ENCODE results near the gene POU4F3.

Gene POU4F3

DNA sequence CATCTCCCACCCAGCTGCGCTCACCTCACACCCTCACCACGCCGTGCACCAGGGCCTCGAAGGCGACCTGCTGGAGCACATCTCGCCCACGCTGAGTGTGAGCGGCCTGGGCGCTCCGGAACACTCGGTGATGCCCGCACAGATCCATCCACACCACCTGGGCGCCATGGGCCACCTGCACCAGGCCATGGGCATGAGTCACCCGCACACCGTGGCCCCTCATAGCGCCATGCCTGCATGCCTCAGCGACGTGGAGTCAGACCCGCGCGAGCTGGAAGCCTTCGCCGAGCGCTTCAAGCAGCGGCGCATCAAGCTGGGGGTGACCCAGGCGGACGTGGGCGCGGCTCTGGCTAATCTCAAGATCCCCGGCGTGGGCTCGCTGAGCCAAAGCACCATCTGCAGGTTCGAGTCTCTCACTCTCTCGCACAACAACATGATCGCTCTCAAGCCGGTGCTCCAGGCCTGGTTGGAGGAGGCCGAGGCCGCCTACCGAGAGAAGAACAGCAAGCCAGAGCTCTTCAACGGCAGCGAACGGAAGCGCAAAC lies 1.1 kb downstream of the POU4F3 start:
- no peak for DNase-seq (ENCODE audit: low read depth in 2 of 2)

DNA sequence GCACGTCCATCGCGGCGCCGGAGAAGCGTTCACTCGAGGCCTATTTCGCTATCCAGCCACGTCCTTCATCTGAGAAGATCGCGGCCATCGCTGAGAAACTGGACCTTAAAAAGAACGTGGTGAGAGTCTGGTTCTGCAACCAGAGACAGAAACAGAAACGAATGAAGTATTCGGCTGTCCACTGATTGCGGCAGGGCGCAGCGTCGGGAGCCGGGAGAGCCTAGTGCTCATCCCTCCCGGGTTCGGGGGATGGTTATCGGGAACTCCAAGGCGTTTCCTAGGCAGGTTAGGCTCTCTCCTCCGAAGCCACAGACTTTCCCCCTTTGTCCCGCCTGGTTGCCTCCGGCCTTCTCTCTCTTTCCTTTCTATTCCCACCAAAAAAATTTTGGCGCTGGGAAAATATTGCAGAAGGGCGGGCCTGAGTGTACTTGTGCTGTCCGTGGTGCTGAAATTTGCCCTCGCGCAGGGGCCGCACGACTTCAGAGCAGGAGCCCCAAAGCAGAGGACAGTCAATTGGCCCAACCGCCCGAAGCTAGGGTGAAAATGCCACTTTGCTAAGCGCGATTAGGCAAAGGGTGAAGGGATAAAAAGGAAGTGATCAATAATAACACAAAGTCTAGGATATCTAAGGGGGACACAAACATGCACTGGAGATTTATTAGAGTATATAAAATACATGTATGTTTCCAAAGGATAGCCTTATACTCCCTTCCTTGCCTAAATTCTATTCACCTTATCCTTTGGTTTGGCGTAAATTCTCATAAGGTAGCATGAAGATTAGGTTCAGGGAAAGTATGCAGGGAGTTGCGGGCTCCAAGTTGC lies 1.8 kb downstream of the POU4F3 start:
- no peak for DNase-seq (ENCODE audit: low read depth in 2 of 2)

DNA sequence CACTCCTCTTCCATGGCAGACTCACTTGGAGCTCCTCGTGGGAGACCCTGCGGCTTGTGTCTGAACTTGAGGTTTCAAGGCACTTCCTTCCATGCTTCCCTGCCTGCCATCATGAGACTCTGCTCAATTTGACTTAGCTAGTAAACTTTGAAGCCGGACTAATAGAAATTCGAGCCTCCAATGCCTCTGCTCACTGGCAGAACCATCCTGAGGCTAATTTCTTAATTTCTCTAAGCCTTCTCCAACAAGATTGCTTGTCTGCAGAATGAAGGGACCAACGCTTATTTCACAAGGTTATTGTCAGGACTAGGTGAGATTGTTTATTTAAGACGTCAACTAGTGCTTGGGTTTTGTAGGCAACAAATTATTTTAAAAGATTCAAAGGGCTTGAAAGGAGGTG lies 3.2 kb downstream of the POU4F3 start:
- DNase-seq (ENCODE audit: low read depth in 2 of 2): no peak

DNA sequence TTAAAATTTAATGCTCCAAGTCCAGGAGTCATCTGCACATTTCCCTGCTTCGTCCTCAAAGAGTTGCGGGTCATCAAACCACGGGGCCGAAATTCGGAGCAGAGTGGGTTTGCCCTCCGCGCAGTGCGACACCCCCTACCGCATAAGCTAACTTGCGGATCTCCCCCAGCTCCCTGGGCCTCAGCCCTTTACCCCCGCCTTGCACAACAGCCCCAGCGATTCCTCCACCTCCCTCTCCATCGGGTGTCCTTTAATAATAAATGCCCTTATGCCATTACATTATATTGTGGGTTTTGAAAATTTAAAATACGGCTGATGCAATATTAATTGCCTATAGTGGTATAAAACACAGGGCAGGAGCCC lies 3.9 kb downstream of the POU4F3 start:
- no peak for DNase-seq (ENCODE audit: low read depth in 2 of 2)

DNA sequence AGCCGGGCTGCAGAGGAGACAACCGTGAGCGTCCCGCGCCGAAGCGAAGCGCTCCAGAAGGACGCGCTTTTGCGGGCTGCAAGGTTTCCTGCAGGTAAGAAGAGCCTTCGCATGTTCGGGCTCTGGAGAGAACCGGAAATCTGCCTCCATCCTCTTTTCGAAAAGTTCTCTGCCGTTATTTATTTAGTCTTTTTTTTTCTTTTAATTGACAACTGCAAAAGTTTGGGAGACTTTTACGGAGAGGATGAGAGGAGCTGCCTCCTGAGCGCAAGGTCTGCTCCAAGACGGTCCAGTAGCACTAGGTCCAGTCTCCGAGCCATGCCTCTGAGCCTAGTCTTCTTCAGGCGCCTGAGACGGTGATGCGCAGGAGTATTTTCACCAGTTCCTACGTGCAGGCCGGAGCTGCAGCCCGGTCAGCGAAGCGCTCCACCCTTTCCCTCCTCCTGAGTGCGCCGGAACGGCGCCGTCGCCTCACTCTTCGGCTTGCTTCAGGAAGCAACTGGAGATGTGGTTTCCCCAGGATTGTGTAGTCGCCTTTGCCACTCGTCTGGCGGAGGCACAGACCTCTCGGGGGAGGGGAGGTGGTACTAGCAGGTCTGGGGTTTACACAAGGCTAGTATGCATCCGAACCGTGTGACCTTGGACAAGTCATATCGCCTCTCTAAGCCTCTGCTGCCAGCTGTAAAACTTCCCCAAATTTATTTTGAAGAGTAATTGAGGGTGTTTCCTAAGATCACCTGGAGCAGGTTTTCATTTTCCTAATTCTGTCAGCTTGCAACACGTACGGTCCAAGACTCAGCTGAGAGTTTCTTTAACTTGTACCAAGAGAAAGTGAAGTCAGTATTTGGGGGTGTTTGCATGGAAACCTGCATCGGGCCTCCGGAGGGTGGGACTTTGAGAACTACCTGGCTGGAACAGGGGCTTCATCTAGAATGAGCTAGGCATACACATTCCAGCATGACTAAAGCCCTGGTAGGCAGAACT lies 4.5 kb downstream of the POU4F3 start:
- no peak for DNase-seq (ENCODE audit: low read depth in 2 of 2)

DNA sequence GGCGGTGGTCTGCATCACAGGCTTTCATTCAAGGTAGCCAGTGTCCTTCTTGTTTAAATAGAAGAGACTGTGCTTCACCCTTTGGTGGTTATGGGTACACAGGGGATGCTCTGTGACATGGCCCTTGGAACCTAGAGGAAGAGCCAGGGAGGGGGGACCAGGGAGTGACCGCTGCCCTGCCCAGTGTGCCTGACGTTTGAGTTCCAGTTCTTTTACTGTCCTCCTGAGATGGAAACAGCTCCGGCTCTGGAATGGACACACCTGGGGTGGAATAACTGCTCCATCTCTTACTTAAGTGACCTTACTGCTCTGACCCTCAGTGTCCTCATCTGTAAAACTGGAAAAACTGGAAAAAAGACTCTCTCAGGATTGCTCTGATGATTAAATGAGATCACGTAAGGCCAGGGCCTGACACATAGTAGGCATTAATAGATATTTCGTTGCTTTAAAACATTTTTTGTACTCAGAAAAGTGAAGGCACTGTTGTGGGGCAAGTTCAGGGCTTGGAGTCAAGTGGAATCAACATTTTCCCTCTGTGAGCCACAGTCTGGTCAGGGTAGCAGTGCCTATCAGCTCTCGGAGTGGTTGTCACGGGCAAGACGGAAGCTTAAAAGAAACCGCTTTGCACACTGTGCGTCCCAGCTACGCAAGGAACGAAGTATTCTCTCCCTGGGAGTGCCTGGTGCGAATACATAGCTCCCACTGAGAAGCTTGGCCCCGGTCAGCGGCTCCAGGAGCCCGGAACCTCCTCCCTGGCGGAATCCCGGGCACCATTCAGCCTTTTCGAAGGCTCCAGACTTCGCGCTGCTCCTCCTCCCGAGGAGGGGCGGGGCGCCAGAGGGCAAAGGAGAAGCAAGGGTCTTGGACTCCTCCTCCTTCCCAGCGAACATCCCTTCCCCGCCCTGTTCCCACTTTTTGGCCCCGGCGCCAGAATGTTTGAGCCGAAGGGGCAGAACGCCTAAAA lies 5.8 kb downstream of the POU4F3 start:
- no peak for DNase-seq (ENCODE audit: low read depth in 2 of 2)

DNA sequence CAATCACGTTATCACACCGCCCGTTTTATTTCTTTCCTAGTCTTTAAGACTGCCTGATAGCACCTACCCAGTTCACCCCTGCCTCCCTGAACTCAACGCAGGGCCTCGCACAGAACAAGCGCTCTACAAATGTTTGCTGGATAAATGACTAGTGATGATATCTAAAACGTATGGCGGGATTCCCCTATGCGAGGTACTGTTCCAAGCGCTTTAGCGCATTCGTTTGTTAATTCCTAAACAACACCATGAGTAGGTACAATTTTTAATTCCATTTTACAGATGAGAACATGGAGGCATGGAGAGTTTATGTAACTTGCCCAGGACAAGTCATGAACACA lies 6.6 kb downstream of the POU4F3 start:
- no peak for DNase-seq (ENCODE audit: low read depth in 2 of 2)

DNA sequence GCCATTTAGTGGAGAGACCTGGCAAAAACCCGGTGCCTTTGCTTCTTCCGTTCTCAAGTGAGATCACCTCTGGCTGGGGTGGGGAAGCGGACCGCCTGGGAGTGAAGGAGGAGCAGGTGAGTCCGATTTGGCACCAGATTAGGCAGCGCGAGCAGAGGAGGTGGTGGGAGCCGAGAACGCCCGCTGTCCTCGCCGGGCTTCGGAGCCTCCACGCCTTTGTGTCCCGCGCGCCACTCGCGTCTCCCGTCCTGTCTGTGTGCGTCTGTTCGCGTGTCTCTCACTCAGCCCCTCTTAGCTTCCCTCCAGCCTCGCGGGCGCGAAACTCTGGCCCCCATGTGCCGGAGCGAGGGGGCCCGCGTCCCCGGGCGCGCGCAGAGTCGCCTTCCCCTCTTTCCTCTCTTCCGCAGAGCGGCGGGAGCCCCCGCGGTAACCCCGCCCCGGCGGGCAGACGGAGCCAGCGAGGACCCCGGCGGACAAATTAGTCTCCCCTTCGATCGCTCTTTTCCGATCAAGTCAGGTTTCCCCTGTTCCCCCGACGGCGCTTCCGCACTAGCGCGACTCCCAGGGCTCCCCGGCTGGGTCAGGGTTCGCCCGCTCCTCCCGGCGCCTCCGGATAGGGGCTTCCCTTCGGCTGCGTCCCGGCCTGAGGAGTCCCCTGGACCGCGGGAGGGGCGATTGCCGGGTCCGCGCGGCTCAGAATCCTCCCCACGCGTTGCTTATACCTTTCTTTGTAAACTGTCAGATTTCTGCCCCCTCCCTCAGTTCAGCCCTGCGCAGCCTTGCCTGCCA lies 7.1 kb downstream of the POU4F3 start:
- DNase-seq (ENCODE audit: low read depth in 2 of 2): no peak

DNA sequence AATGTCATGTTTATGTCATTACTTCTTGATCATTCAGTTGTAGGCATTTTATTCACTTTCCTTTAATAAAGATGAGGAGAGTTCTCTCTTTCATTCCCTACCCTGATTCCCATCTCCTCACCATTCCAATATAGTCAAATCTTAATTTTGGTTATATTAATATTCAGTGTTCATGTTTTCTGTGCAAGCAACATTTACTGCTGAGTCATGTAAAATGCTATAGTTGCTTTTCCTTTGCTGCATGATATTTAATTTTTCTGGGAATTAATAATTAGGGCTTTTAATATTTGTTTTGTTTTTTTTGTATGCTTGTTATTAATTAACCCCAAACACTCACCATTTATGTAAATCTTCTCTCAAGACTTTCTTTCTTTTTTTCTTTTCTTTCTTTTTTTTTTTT lies 18.5 kb downstream of the POU4F3 start:
- DNase-seq (ENCODE audit: low read depth in 2 of 2): no peak

DNA sequence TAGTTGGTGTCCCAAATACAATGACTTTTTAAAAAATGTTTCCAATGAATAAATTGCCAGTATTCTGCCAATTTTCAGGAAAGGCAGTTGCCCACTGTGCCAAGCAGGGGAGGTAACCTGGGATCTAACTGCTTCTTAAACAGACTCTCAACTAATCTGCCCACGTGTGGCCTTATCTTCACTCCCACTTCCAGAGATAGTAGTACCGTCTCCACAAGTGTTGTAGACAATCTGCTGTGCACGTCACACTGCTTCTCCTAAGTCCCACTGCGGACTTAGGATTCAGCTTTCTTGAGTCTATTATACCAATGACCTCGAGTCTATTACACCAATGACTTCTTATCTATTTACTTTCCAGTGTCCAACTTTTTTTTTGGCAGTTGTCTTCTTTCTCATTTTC lies 21.2 kb downstream of the POU4F3 start:
- no peak for DNase-seq (ENCODE audit: low read depth in 2 of 2)

DNA sequence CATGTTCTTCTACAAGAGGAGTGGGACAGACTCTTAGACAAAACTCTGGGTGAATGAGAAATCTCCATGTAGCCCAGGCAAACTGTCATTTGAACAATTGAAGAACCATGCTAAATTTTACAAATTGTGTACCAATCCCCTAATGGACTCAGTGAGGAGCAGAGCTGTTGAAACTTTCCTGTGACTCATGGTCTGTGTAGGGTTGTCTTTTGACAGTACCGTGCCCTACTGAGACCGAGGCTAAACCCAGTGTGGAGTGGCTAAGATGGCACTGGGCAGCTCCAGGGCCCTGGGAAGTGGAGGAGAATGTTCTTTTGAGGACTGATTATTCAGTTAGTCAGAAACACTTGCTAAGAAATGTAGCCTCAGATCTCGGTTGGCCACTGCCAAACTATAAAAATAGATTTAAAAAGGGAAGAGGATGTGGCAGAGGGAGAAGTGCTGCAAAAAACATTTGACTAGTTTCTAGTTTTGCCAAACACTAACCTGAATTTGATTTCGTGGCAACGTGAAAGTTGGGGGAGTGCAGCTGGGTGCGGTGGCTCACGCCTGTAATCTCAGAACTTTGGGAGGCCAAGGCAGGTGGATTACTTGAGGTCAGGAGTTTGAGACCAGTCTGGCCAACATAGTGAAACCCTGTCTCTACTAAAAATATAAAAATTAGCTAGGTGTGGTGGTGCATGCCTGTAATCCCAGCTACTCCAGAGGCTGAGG lies 24.7 kb downstream of the POU4F3 start:
- DNase-seq (ENCODE audit: low read depth in 2 of 2): no peak

DNA sequence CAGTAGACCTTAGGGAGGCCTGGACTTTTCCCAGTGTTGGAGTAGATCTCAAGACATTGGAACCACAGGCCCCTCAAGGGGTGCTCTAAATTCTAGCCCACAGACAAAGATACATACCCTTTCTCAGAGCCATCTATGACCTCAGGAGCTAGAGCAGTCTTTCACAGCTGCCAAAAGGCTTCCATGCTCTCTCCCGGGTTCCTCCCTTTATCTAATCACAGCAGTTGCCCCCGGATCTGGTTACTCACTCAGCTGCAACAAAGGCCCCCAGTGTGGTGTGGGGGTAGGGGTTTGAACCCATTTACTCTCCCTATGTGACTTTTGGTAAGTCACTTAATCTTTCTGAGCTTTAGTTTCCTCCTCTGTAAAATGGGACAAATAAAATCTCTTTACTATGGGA lies 27.0 kb downstream of the POU4F3 start:
- no peak for DNase-seq (ENCODE audit: low read depth in 2 of 2)

DNA sequence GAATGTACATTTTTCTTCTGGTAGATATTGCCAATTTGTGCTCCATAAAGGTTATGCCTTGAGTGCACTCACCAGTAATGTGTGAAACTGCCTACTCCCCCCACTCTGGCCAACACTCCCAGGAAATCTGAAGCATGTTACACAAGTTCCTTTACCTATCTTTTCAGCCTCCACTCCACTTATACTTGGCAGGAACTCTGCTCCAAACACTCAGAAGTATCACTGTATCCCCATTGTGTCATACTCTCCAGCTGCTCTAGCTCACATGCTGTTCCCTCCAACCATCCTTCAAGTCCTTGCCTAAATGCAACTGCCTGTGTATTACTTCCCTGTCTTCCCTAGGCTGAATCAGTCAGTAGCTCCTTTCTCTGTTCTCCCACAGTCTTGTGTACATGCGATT lies 28.3 kb downstream of the POU4F3 start:
- DNase-seq (ENCODE audit: low read depth in 2 of 2): no peak

DNA sequence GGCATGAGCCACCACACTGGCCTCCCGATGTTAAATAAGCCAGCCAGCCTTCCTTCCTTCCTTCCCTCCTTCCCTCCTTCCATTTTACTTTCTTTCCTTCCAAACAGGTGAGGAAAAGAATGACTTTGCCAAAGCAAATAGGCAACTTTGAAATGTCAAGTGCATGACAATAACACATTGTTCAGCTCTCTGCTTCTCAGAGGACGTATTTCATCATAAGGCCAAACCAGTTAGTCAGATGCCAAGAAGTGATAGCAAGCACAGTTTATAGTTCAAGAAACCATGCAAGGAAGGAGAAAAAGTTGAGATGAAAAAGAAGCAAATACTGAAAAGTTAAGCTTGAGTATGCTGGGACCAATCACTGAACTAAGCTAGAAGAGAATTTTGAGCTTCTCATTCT lies 29.5 kb downstream of the POU4F3 start:
- no peak for DNase-seq (ENCODE audit: low read depth in 2 of 2)

DNA sequence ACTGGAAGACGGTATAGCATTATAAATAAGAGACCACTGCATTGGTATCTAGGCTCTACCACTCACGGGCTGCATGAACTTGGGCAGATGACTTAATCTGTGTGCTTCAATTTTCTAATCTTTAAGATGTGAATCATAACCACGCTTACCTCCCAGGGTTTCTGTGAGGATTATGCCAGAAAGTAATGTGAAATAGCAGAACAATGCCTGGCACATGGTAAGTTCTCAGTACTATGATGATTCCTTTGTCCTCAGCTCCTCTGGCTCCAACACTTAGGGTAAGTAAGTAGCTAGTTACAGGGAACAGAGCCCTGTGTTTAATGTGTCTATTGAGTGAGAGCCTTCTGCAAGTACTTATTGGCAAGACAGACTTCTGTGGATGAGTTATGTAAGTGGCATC lies 31.1 kb downstream of the POU4F3 start:
- DNase-seq (ENCODE audit: low read depth in 2 of 2): no peak

DNA sequence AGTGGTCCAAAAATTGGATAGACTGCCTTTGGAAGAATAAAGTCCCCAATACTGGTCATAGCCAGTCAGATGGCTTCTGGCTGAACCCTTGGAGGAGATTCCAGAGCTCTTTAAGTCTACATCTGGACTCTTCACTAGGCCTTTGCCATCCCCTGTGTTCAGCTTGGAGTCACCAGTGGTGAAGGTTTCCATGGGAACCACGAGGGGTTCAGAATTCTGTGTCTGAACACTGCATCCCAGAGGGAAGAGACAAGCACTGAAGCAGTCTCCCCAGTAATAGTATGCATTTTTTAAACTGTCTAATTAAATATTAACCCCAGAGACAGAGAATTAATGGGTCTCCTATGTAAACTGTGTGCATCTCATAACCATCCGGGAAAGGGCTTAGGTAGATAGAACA lies 38.2 kb downstream of the POU4F3 start:
- DNase-seq (ENCODE audit: low read depth in 2 of 2): no peak

DNA sequence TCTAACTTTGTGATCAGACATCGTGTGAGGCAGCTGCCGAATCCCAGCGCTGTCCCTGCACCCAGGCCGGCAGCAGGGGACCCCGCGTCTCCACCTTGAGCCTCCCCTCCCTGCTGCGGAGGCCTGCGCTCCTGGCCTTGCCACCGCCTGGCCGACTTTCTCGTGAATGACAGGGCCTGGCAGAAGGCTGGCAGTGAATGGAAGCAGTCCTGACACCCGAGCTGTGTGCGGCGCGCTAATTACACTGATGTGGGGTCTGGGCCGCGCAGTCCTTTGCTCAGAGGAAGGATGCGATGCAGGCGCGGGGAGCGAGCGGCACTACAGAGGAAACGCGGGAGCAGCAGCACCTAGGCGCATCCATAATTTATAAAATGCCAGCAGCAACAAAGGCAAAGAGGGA lies 40.3 kb downstream of the POU4F3 start:
- no peak for DNase-seq (ENCODE audit: low read depth in 2 of 2)

DNA sequence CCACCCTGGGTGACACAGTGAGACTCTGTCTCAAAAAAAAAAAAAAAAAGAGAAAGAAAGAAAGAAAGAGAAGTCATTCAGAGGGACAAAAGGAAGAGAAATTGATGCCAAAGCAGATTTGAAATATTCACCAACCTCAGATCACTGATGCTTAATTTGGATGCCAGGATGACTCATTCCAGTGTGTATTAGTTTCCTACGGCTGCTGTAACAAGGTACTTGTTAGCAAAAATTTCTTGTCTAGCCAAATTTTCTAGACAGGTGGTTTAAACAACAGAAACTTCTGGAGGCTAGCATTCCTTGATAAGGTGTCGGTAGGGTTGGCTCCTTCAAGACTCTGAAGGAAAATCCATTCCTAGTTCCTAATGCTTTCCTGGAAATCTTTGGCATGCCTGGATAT lies 42.1 kb downstream of the POU4F3 start:
- no peak for DNase-seq (ENCODE audit: low read depth in 2 of 2)

DNA sequence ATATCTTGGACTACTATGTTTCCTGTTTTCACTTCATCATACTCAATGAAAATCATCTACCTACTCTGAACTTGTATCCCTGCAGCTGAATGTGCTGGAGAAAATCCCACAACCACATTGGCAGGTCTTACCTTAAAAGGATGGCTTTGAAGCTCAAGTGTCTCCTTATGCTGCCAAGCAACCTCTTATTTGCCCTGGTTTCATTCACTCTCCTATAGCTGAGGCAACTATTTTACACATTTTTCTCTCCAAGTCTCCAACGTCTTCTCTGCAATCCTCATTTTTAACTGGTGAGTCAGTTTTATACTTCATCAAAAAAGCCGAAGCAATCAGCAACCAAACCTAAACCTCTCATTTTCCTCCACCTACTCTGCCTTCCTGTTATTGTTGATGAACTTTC lies 49.7 kb downstream of the POU4F3 start:
- no peak for DNase-seq (ENCODE audit: low read depth in 2 of 2)

DNA sequence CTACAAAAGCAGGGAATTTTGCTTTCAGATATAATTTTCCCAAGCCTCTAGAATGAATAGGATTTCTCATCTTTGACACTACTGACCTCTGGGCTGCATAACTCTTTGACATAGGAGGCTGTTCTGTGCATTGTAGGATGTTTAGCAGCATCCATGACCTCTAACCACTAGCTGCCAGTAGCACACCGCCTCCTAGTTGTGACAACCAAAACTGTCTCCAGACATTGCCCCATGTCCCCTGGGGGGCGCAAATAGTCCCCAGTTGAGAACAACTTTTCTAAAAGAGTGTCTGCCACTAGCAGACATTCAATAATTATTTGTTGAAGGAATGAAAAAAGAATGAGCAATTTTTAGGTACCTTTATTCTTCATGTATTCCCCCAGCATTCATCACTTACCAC lies 51.8 kb downstream of the POU4F3 start:
- no peak for DNase-seq (ENCODE audit: low read depth in 2 of 2)

All from stimulated activated CD8-positive, alpha-beta memory T cell treated with anti-CD3 and anti-CD28 coated beads, Interleukin-7, amount 100 ng/mL, for 4 hours (primary cell).